Naive thymus-derived CD8-positive, alpha-beta T cell (primary cell): ENCODE measurements around the gene RRAGB. TPM values are rescaled to one million over a fixed set of nuclear protein-coding genes. Genes with fewer than 3 reads are reported as not detected.
"Not testable (repeated sequence)": the region's sequence is repeated elsewhere in the genome, so short reads cannot be mapped to it uniquely, and the experiment has no call there.

Experiments
- ATAC-seq, 2 donors: fragments of 150-1000 bp; cut with Tn5 transposase in 1 of 2; sonication (Bioruptor Pico), chemical (Tn5 transposase) in 1 of 2; 1 replicate in 1 of 2; 2 replicates in 1 of 2; pipeline ENCODE4 v1.10.0; 2021; ENCODE audit warnings: mild to moderate bottlenecking in 2 of 2, moderate library complexity in 2 of 2
- POLR2A ChIA-PET: fragments of 350-600 bp; sonication (Branson Sonifier 250); formaldehyde crosslinking; loops from one replicate; lab custom pipeline; 2021; ENCODE audit warnings: antibody characterized with exemption; lab: Charles Lee
- DNase-seq, 10 donors: peaks; one replicate each; pipeline versions ENCODE4 v3.0.0 to v3.0.0-alpha.2; 2020 to 2022
- H3K27ac Mint-ChIP-seq, 10 donors: one replicate each; pipeline ENCODE4 v1.8.0; 2020 to 2022; ENCODE audit warnings: mild to moderate bottlenecking in 10 of 10, mixed read lengths in 10 of 10, moderate library complexity in 4 of 10, inconsistent platforms in 1 of 10
- H3K27me3 Mint-ChIP-seq, 5 donors: one replicate each; pipeline ENCODE4 v1.8.0; 2021 to 2022; ENCODE audit warnings: mixed read lengths in 5 of 5
- H3K36me3 Mint-ChIP-seq, 3 donors: one replicate each; pipeline ENCODE4 v1.8.0; 2020 to 2022; ENCODE audit warnings: mixed read lengths in 3 of 3, mild to moderate bottlenecking in 2 of 3, inconsistent platforms in 1 of 3
- H3K4me1 Mint-ChIP-seq, 4 donors: one replicate each; pipeline ENCODE4 v1.8.0; 2021 to 2022; ENCODE audit warnings: mixed read lengths in 4 of 4
- H3K4me3 Mint-ChIP-seq, 10 donors: one replicate each; pipeline ENCODE4 v1.8.0; 2020 to 2022; ENCODE audit warnings: mild to moderate bottlenecking in 10 of 10, mixed read lengths in 10 of 10, moderate library complexity in 6 of 10, inconsistent platforms in 1 of 10
- H3K9me3 Mint-ChIP-seq, 9 donors: one replicate each; pipeline ENCODE4 v1.8.0; 2020 to 2022; ENCODE audit warnings: mixed read lengths in 9 of 9, mild to moderate bottlenecking in 3 of 9, inconsistent platforms in 1 of 9, moderate library complexity in 1 of 9
- polyA plus RNA-seq, 3 donors: library from polyadenylated mRNA; unstranded; fragments of 300-500 nt; fragmentation: Illumina TruSeq; gene quantifications; one replicate each; pipeline ENCODE4 v1.2.3, GENCODE V29; 2021
- total RNA-seq, 8 experiments: library from RNA in 2 of 8; stranded (reverse) in 2 of 8; gene quantifications; one replicate each; pipeline ENCODE4 v1.2.3 and lab custom pipeline; 2021 to 2026

RRAGB gene, protein sequence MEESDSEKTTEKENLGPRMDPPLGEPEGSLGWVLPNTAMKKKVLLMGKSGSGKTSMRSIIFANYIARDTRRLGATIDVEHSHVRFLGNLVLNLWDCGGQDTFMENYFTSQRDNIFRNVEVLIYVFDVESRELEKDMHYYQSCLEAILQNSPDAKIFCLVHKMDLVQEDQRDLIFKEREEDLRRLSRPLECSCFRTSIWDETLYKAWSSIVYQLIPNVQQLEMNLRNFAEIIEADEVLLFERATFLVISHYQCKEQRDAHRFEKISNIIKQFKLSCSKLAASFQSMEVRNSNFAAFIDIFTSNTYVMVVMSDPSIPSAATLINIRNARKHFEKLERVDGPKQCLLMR
- total RNA-seq (10 to 100 TPM; 21.0 to 22.1 TPM), polyA plus RNA-seq (10 to 100 TPM; 10.9 to 23.9 (median 15.7) TPM), total RNA-seq (lab: John Stamatoyannopoulos, UW) (11.7 to 30.2 (median 18.4) reads per million in 6 experiments)

DNA sequence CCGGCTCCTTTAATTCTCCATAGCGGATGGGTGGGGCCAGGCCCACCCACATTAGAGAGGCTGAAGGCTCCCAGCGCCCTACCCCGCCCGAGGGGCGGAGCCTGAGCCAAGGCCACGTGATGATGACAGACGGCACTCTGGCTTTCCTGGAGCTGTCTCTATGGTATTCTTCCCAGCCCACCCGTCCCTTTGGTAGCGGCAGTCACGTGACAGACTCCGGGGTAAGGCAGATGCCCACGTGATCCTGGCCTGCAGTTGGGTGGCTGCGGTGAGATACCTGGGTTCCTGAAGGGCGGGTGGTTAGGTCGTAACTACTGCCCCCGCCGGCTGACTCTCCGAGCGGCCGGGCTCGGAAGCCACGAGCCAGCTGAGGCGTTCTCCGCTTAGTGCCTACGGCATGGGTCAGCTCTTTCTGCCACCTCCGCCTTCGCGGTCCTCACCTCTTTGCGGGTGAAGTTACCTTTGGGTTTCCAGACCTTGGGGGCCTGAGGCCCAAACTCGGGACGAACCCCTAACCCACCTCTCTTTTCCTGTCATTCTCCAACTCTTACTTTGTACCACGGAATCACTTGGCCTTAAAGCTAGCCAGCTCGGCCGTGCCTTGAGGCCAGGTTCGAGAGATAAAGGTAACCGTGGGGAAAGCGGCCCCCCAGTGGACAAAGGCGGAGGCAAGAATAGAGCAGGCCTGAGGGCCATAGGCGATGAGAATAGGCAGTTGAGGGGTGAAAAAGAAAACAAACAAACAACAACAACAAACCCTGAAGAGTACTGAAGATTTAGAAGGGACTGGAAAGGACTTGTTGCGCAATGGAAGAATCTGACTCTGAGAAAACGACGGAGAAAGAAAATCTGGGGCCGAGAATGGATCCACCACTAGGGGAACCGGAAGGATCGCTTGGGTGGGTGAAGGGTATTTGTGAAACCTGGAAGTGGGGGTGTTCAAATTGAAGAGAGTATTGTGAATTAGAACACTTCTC, at the start of gene RRAGB:
TSS of gene RRAGB (plus strand) at position 229 of the 977 bp plus-strand sequence. CDS start at position 808, 579 bp downstream.
- Mint-ChIP-seq H3K27me3 (no peaks in the 10 kb centered on the region), H3K9me3 (no peaks in the 10 kb centered on the region), H3K36me3 (peaks cover 0 to 21% (median 7%) of the 10 kb centered on the region in 3 donors), H3K4me3 (peak within 1 kb of the TSS; percentile 79 to 93 (median 89)), H3K27ac (peak within 1 kb of the TSS; percentile 90 to 97 (median 92)), H3K4me1 (peaks cover 23 to 45% (median 43%) of the 10 kb centered on the region in 4 donors)
- ATAC-seq, result peak; percentile 95 to 98
- peak; percentile 73 to 96 (median 89) for DNase-seq
- POLR2A ChIA-PET, result interaction anchor here (0.5 to 2.7 kb wide), 7 partner anchors 15 to 1013 kb away, joined by 3 to 42 read pairs (median 9); partner anchors contain the start of genes MAGEH1 and USP51

DNA sequence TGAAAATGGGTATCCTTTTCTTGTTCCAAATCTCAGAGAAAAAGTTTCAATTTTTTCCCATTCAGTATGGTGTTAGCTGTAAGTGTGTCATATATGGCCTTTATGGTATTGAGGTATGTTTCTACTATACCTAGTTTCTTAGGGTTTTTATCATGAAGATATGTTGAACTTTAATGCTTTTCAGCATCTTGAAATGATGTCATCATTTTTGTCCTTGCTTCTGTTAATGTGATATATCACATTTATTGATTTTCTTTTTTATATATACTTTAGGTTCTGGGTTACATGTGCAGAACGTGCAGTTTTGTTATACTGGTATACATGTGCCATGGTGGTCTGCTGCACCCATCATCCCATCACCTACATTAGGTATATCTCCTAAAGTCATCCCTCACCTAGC, 49.5 kb upstream of the RRAGB start:
- ATAC-seq (no peak), DNase-seq (no peak)
- Mint-ChIP-seq H3K4me1 (peaks cover 0 to 1% (median 0%) of the 10 kb centered on the region in 4 donors), H3K4me3 (no peak overlapping the region), H3K27ac (no peak overlapping the region), H3K27me3 (no peaks in the 10 kb centered on the region), H3K36me3 (peaks cover 0 to 18% (median 2%) of the 10 kb centered on the region in 3 donors), H3K9me3 (peaks cover 0 to 40% (median 6%) of the 10 kb centered on the region in 9 donors)
- POLR2A ChIA-PET, result no interaction called here

DNA sequence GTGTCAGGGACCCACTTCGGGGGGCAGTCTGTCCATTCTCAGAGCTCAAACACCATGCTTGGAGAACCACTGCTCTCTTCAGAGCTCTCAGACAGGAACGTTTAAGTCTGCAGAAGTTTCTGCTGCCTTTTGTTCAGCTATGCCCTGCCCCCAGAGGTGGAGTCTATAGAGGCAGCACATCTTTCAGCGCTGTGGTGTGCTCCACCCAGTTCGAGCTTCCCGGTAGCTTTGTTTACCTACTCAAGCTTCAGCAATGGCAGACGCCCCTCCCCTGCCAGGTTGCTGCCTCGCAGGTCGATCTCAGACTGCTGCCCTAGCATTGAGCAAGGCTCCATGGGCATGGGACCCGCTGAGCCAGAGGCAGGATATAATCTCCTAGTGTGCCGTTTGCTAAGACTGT, 29.0 kb upstream of the RRAGB start:
- H3K27ac Mint-ChIP-seq, H3K4me3 Mint-ChIP-seq, ATAC-seq, H3K27me3 Mint-ChIP-seq, POLR2A ChIA-PET, H3K4me1 Mint-ChIP-seq, DNase-seq: not testable (repeated sequence)
- Mint-ChIP-seq H3K36me3 (peaks cover 2 to 10% (median 6%) of the 10 kb centered on the region in 3 donors), H3K9me3 (peaks cover 0 to 13% (median 8%) of the 10 kb centered on the region in 9 donors)

DNA sequence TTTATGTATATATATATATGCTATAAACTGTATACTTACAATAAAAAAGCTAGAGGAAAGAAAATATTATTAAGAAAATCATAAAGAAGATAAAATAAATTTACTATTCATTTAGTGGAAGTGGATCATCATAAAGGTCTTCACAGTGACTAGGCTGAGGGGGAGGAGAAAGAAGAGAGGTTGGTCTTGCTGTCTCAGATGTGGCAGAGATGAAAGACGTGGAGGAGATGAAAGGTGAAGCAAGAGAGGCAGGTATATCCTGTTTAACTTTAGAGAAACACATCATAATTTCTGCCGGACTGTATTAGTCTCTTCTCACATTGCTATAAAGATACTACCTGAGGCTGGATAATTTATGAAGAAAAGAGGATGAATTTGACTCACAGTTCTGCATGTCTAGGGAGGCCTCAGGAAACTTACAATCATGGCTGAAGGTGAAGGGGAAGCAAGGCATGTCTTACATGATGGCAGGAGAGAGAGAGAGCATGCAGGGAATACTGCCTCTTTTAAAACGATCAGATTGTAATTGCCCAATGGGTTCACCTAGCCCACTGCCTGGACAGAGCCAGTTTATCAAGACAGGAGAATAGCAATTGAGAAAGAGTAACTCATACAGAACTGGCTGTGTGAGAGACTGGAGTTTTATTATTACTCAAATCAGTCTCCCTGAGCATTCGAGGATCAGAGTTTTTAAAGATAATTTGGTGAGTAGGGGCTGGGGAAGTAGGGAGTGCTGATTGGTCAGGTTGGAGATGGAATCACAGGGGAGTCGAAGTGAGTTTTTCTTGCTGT, 22.1 kb upstream of the RRAGB start:
- ATAC-seq (peak; percentile 98 to 100), DNase-seq (peak in 8 of 10 donors; percentile 22 to 70 (median 42))
- H3K36me3 Mint-ChIP-seq, result no peaks in the 10 kb centered on the region
- H3K9me3 Mint-ChIP-seq, result peaks cover 0 to 2% (median 0%) of the 10 kb centered on the region in 9 donors
- H3K4me1 Mint-ChIP-seq, result peaks cover 12 to 42% (median 35%) of the 10 kb centered on the region in 4 donors
- peak overlapping the region; percentile 63 to 83 (median 78) for H3K4me3 Mint-ChIP-seq
- POLR2A ChIA-PET, result interaction anchor here (1.0 kb wide), 1 partner anchor 22 kb away, joined by 3 read pairs; the partner anchor contains the start of gene RRAGB
- no peaks in the 10 kb centered on the region for H3K27me3 Mint-ChIP-seq
- H3K27ac Mint-ChIP-seq, result peak overlapping the region; percentile 26 to 94 (median 78)

DNA sequence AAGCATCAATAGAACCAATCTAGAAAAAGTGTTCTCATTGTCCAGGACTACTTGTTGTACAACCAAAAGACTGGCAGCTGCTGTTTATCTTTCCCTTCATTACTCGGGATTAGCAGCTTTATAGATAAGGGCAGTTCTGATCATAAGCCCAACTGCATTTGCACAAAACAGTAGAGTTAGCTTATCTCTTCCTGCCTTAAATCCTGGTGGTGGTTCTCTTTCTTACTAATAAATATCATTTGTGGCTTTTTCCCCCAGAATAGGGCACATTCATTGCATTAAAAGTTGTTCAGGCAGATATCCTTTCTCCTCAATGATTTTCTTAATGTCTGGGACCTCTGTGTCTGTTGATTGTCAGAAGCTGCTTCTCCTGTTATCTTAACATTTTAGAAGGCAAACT, 20.2 kb upstream of the RRAGB start:
- peaks cover 12 to 46% (median 35%) of the 10 kb centered on the region in 4 donors for H3K4me1 Mint-ChIP-seq
- H3K27ac Mint-ChIP-seq, result no peak overlapping the region
- H3K36me3 Mint-ChIP-seq, result no peaks in the 10 kb centered on the region
- POLR2A ChIA-PET, result interaction anchor here (0.9 kb wide), 1 partner anchor 208 kb away, joined by 3 read pairs; no protein-coding TSS in a partner anchor
- peaks cover 0 to 7% (median 0%) of the 10 kb centered on the region in 9 donors for H3K9me3 Mint-ChIP-seq
- ATAC-seq (no peak), DNase-seq (no peak)
- H3K4me3 Mint-ChIP-seq, result no peak overlapping the region
- no peaks in the 10 kb centered on the region for H3K27me3 Mint-ChIP-seq

DNA sequence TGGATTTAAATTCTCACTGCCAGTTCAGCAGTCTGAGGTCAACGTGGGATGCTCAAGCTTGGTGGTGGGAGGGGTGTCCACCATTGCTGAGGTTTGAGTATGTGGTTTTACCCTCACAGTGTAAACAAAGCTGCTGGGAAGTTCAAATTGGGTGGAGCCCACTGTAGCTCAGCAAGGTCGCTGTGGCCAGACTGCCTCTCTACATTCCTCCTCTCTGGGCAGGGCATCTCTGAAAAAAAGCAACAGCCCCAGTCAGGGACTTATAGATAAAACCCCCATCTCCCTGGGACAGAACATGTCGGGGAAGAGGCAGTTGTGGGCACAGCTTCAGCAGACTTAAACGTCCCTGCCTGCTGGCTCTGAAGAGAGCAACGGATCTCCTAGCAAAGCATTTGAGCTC, 14.9 kb upstream of the RRAGB start:
- no peak for DNase-seq
- POLR2A ChIA-PET, result interaction anchor here (0.7 kb wide), 1 partner anchor 15 kb away, joined by 3 read pairs; the partner anchor contains the start of gene RRAGB
- Mint-ChIP-seq H3K27me3 (no peaks in the 10 kb centered on the region), H3K9me3 (peaks cover 0 to 9% (median 0%) of the 10 kb centered on the region in 9 donors), H3K4me1 (peaks cover 13 to 56% (median 49%) of the 10 kb centered on the region in 4 donors), H3K27ac (peak overlapping the region in 1 of 10 donors; percentile 7), H3K4me3 (peak overlapping the region in 2 of 10 donors; percentile 14 to 24), H3K36me3 (peaks cover 0 to 3% (median 0%) of the 10 kb centered on the region in 3 donors)
- no peak for ATAC-seq

DNA sequence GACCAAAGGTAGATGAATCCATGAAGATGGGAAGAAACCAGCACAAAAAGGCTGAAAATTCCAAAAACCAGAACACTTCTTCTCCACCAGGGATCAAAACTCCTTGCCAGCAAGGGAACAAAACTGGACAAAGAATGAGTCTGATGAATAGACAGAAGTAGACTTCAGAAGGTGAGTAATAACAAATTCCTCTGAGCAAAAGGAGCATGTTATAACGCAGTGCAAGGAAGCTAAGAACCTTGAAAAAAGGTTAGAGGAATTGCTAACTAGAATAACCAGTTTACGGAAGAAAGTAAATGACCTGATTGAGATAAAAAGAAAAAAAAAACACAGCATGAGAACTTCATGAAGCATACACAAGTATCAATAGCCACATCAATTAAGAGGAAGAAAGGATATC, 14.1 kb upstream of the RRAGB start:
- DNase-seq, ATAC-seq, POLR2A ChIA-PET, H3K36me3 Mint-ChIP-seq, H3K27me3 Mint-ChIP-seq: not testable (repeated sequence)
- Mint-ChIP-seq H3K27ac (peak overlapping the region in 2 of 10 donors; percentile 48 to 49), H3K9me3 (peaks cover 0 to 14% (median 0%) of the 10 kb centered on the region in 9 donors), H3K4me3 (peak overlapping the region in 2 of 10 donors; percentile 14 to 23), H3K4me1 (peaks cover 13 to 51% (median 46%) of the 10 kb centered on the region in 4 donors)

DNA sequence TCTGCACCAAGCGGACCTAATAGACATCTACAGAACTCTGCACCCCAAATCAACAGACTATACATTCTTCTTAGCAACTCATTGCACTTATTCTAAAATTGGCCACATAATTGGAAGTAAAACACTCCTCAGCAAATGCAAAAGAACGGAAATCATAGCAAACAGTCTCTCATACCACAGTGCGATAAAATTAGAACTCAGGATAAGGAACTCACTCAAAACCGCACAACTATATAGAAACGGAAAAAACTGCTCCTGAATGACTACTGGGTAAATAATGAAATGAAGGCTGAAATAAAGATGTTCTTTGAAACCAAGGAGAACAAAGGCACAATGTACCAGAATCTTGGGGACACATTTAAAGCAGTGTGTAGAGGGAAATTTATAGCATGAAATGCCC, 12.5 kb upstream of the RRAGB start:
- Mint-ChIP-seq H3K4me3 (peak overlapping the region in 9 of 10 donors; percentile 38 to 70 (median 56)), H3K27ac (peak overlapping the region in 8 of 10 donors; percentile 1 to 87 (median 28)), H3K4me1 (peaks cover 10 to 42% (median 35%) of the 10 kb centered on the region in 4 donors), H3K9me3 (peaks cover 0 to 14% (median 0%) of the 10 kb centered on the region in 9 donors)
- ATAC-seq, H3K27me3 Mint-ChIP-seq, H3K36me3 Mint-ChIP-seq, POLR2A ChIA-PET: not testable (repeated sequence)
- DNase-seq, result peak in 1 of 10 donors; percentile 6

DNA sequence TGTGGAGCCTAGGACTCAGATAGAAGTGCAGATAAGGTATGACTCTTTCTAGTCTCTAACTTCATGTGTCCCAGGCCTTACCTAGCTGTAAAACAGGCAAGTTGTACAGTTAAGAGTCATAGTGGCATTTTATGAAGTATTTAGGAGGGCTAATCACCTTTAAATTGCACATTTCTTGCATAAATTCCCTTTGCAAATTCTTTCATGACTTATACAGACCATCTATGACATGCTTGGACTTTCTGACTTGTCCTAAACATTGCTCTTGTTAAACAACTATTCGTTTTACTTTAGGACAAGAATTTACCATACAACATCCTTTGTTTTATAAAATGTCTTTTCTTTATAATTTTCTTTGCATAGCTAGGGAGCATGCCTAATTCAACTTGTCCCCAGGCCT, 7.8 kb upstream of the RRAGB start:
- DNase-seq (no peak), ATAC-seq (no peak)
- POLR2A ChIA-PET, result no interaction called here
- no peak overlapping the region for H3K27ac Mint-ChIP-seq
- no peak overlapping the region for H3K4me3 Mint-ChIP-seq
- H3K4me1 Mint-ChIP-seq, result peaks cover 8 to 16% (median 12%) of the 10 kb centered on the region in 4 donors
- peaks cover 0 to 18% (median 0%) of the 10 kb centered on the region in 9 donors for H3K9me3 Mint-ChIP-seq
- no peaks in the 10 kb centered on the region for H3K27me3 Mint-ChIP-seq
- no peaks in the 10 kb centered on the region for H3K36me3 Mint-ChIP-seq

DNA sequence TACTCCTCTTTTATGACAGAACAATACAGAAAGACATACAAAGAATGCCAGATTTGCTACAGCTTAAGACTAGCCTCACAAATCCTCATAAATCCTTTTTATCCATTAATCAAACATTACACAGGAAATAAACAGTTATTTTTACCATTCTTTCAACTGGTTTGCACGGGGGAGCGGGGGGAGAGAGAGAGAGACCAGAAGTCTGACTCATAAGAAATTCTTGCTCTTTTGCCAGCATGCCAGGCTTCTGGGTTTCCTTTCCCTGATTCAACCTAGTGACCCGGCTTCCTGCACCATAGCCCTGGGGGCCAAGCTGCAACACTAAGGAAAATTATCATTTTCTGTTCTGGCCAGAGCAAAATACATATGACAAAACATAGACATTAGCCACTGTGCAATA, 6.8 kb upstream of the RRAGB start:
- Mint-ChIP-seq H3K36me3 (no peaks in the 10 kb centered on the region), H3K27ac (no peak overlapping the region), H3K4me1 (peaks cover 1 to 13% (median 7%) of the 10 kb centered on the region in 4 donors), H3K9me3 (peaks cover 0 to 18% (median 0%) of the 10 kb centered on the region in 9 donors), H3K27me3 (no peaks in the 10 kb centered on the region), H3K4me3 (no peak overlapping the region)
- POLR2A ChIA-PET, result no interaction called here
- DNase-seq (no peak), ATAC-seq (no peak)

DNA sequence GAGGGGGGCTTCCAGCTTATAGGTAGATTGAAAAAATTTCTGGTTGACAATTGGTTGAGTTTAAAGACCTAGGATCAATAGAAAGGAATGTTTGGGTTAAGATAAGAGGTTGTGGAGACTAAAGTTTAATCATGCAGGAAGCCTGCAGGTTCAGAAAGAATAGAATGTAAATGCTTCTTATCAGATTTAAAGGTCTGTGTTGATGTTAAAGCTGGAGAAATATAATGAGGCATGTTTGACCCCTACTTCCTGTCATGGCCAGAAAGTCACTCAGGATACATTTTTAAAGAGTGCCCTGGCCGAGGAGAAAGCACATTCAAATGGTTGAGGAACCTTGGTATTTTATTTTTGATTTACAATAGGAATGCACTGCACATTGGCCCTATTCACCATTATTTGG, 3.9 kb upstream of the RRAGB start:
- ATAC-seq, result no peak
- Mint-ChIP-seq H3K4me1 (peaks cover 13 to 17% (median 16%) of the 10 kb centered on the region in 4 donors), H3K36me3 (no peaks in the 10 kb centered on the region), H3K9me3 (peaks cover 0 to 11% (median 0%) of the 10 kb centered on the region in 9 donors), H3K27me3 (no peaks in the 10 kb centered on the region), H3K27ac (no peak overlapping the region), H3K4me3 (no peak overlapping the region)
- DNase-seq, result no peak
- POLR2A ChIA-PET, result interaction anchor here (1.0 kb wide), 1 partner anchor 224 kb away, joined by 3 read pairs; no protein-coding TSS in a partner anchor
